HG03439 (cell line): ENCODE data around the gene TEX48.
A peak's percentile ranks its signal among the peaks of the same experiment; 100 is the strongest.

Experiments used
- ATAC-seq: cut with Tn5 transposase; IDR thresholded peaks from one replicate; pipeline ENCODE4 v1.9.1; 2021; ENCODE audit warnings: mild to moderate bottlenecking, moderate library complexity; ENCODE audit not compliant: unreplicated experiment

The TEX48 gene

GRCh38 chr9:114694146-114694545 is 12.2 kb upstream of the TEX48 start:
- ATAC-seq = no peak

GRCh38 chr9:114693248-114693855 is 11.4 kb upstream of the TEX48 start:
- ATAC-seq = no peak

GRCh38 chr9:114691956-114692295 is 9.9 kb upstream of the TEX48 start:
- no peak for ATAC-seq

GRCh38 chr9:114691046-114691955 is 9.3 kb upstream of the TEX48 start:
- peak; percentile 78 for ATAC-seq

GRCh38 chr9:114690308-114690707 is 8.3 kb upstream of the TEX48 start:
- ATAC-seq = no peak

- no peak for ATAC-seq
Measured at GRCh38 chr9:114689813-114690212, 7.8 kb upstream of the TEX48 start.

GRCh38 chr9:114688909-114689610 is 7.1 kb upstream of the TEX48 start:
- ATAC-seq = no peak

- no peak for ATAC-seq
Measured at GRCh38 chr9:114688379-114688778, 6.4 kb upstream of the TEX48 start.

GRCh38 chr9:114687034-114687433 is 5.0 kb upstream of the TEX48 start:
- no peak for ATAC-seq

GRCh38 chr9:114685951-114686350 is 4.0 kb upstream of the TEX48 start:
- ATAC-seq = no peak

- no peak for ATAC-seq
Measured at GRCh38 chr9:114684036-114684435, 2.0 kb upstream of the TEX48 start.

- ATAC-seq = no peak
Measured at GRCh38 chr9:114682846-114683245, 854 bp upstream of the TEX48 start.

GRCh38 chr9:114680259-114681001 is 1.6 kb downstream of the TEX48 start:
- no peak for ATAC-seq

GRCh38 chr9:114678795-114679194 is 3.2 kb downstream of the TEX48 start:
- no peak for ATAC-seq

GRCh38 chr9:114678130-114678529 is 3.9 kb downstream of the TEX48 start:
- ATAC-seq = no peak

GRCh38 chr9:114677418-114677817 is 4.6 kb downstream of the TEX48 start:
- no peak for ATAC-seq

GRCh38 chr9:114676901-114677300 is 5.1 kb downstream of the TEX48 start:
- ATAC-seq = no peak

- ATAC-seq = no peak
Measured at GRCh38 chr9:114674798-114675540, 7.0 kb downstream of the TEX48 start.

GRCh38 chr9:114674076-114674797 is 7.8 kb downstream of the TEX48 start:
- no peak for ATAC-seq

- ATAC-seq = no peak
Measured at GRCh38 chr9:114671605-114672004, 10.4 kb downstream of the TEX48 start.
